Tibial nerve (tissue), 4 donors: ENCODE results near the gene LY6G5B.

Experiments used
- CTCF ChIP-seq, 5 experiments: fragments of 200-600 bp in 3 of 5; fragments of 450-650 bp in 2 of 5; sonication (generic) in 3 of 5; IDR thresholded peaks; one replicate each; pipeline ENCODE4 v1.5.1; 2016 to 2019; ENCODE audit warnings: antibody characterized with exemption in 5 of 5, mild to moderate bottlenecking in 3 of 5, moderate library complexity in 2 of 5
- EP300 ChIP-seq, 2 donors: sonication (generic); formaldehyde crosslinking; IDR thresholded peaks; one replicate each; pipeline ENCODE4 v1.6.1; 2017; ENCODE audit warnings: antibody characterized with exemption in 2 of 2, mild to moderate bottlenecking in 1 of 2
- POLR2A ChIP-seq, 2 donors: fragments of 450-650 bp; IDR thresholded peaks; one replicate each; pipeline ENCODE4 v1.6.1; 2017; ENCODE audit warnings: antibody characterized with exemption in 2 of 2, mild to moderate bottlenecking in 2 of 2, moderate library complexity in 2 of 2

DNA sequence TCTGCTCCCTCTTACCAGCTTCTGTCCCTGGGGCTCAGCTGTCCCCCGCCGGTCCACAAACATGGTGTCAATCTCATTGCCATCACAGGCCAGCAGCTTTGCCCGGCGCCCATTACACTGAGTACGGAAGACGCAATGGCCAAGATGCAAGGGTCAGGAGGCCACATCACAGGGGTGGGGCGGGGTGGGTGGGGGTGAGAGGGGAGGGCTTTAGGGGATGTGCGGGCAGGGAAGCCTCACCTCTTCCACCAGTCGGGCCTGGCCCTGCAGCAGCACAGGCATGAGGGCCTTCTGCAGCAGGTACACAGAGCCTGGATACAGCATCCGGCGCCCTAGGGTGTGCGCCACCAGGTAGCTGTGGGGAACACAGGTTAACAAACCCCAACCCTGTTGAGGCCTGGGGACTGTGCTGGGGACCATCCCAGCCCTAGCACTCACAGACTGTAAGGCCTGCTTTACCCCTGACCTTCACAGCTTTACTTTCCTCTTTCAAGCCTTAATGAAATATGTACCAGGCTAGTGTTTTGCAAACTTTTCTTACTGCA is 21.9 kb downstream of the LY6G5B start:
- TF ChIP-seq CTCF (IDR thresholded peaks at IDR 0.05), result no peak
- no peak for TF ChIP-seq POLR2A (IDR thresholded peaks at IDR 0.05)
- TF ChIP-seq EP300 (IDR thresholded peaks at IDR 0.05), result no peak
